GM21825 (cell line): ENCODE results near the gene RPS6KA3.
"Not testable (repeated sequence)": the region's sequence is repeated elsewhere in the genome, so short reads cannot be mapped to it uniquely, and the experiment has no call there.

Source experiments
- ATAC-seq: cut with Tn5 transposase; IDR thresholded peaks from one replicate; pipeline ENCODE4 v1.9.1; 2021; ENCODE audit warnings: mild to moderate bottlenecking, moderate library complexity; ENCODE audit not compliant: unreplicated experiment

The RPS6KA3 gene

DNA sequence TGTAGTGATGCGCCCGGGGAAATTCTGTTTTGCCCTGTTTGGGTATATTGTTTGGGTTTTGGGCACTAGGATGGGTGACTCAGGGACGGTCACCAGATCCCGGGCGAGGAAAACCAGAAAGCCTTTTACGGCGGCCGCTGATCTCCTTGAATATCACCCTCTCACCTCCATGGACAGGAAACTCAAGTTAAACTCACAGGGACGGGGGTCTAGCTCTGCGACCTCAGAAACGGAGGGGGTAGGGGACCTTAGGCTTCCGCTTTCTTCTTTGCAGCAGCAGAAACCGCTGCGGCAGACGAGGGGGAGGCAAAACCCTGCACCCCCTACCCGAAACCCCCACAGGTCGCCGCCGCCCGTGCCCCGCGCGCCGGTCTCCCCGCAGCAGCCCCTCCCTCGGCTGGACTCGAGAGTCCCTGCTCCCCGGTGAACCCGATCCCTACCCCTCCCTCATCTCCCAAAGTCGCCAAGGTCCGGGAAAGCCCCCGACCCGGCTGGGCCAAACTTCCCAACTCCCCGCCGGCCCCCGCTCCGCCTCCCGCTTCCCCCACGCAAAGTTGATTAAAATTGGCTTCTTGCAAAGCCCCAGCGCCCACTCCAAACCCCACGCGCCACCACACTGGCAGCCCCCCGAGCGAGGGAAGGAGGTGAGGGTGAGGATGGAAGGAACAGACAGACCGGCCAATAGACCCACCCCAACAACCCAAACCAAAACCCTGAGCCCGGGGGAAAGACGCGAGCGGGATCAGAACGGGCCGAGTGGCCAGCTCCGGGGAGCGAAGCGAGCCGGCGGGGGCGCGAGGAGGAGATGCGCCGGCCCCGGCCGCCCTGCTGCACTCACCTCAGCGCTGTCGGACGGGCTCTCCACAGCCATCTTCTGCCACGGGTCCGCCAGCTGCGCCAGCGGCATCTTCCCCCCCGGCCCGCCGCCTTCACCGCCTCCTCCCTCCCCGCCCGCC is 705 bp downstream of the RPS6KA3 start:
- peak; percentile 10 for ATAC-seq

GRCh38 chrX:20265221-20265725 is 1.4 kb downstream of the RPS6KA3 start:
- peak; percentile 32 for ATAC-seq

GRCh38 chrX:20263474-20263873 is 3.2 kb downstream of the RPS6KA3 start:
- no peak for ATAC-seq

GRCh38 chrX:20260885-20261284 is 5.8 kb downstream of the RPS6KA3 start:
- no peak for ATAC-seq

DNA sequence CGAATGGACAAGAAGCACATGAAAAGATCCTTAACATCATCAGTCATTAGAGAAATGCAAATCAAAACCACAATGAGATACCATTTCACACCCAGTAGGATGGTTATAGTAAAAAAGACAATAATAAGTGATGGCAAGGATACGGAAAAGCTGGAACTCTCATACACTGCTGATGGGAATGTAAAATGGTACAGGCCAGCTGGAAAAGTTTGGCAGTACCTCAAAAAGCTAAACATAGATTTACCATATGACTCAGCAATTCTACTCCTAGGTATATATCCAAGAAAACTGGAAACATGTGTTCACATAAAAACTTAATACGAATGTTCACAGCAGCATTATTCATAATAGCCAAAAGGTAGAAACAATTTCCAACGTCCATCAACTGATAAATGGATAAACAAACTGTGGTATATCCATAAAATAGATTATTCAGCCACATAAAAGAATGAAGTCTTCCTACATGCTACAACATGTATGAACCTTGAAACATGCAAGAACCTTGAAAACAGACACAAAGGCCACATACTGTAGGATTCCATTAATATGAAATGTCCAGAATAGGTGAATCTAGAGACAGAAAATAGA is 11.9 kb downstream of the RPS6KA3 start:
- no peak for ATAC-seq

DNA sequence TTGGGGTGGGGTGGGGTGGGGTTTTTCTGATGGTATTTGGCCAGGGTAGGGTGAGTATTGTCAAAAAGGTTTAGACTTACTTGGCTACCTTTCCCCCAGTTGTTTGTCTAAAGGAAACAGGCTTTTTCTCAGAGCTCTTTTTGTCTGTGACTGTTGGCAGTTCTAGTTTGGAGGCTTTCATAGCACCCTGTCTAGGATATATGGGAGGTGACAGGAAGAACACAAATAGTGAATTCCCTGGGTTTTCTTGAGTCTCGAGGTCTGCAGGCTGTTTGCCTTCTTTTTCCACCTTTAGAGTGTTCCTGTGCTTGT is 13.5 kb downstream of the RPS6KA3 start:
- no peak for ATAC-seq

GRCh38 chrX:20252381-20253231 is 14.1 kb downstream of the RPS6KA3 start:
- peak; percentile 73 for ATAC-seq

GRCh38 chrX:20251691-20252090 is 15.0 kb downstream of the RPS6KA3 start:
- no peak for ATAC-seq

- not testable (repeated sequence) for ATAC-seq
These were observed 16.6 kb downstream of the RPS6KA3 start for GRCh38 chrX:20250146-20250545.

DNA sequence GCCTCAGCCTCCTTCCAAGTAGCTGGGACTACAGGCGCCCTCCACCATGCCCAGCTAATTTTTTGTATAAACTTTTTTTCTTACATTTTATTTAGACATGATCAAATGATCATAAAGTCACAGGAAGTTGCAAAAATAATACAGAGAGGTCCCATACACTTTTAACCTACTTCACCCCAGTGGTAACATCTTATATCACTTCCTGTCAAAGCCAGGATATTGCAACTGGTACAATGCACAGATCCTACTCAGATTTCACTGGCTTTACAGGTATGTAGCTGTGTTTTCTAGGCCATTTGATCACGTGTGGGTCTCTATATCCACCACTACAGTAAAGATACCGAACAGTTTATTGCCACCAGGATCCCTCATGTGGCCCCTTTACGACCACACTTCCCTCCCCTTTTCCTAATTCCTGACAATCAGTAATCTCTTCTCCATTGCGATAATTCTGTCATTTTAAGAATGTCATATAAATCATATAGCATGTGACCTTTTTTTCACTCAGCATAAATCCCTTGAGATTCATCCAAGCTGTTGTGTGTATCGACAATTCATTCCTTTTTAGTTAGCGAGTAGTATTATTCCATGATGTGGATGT is 18.0 kb downstream of the RPS6KA3 start:
- no peak for ATAC-seq

DNA sequence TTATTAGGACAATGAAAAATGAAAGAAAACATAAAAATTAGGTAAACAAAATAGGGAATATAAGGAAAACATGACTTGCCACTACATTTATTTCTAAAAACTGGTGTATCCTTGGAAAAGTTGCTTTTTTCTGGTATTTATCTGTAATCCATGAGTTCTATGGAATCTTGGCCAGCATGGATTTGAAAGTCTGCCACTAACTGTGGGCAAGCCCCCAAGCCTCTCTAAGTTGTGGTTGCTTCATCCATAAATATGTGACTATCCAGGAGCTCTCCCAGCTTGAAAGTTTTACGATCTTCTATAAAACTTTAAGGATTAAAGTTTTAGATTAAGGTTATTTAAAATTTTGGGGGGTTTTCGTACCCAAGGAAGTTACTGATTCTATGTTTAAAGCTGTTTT is 21.8 kb downstream of the RPS6KA3 start:
- no peak for ATAC-seq

GRCh38 chrX:20240201-20240600 is 26.5 kb downstream of the RPS6KA3 start:
- ATAC-seq: no peak

- no peak for ATAC-seq
These were observed 28.8 kb downstream of the RPS6KA3 start for GRCh38 chrX:20237864-20238263.

- no peak for ATAC-seq
These were observed 31.0 kb downstream of the RPS6KA3 start for GRCh38 chrX:20235755-20236154.

DNA sequence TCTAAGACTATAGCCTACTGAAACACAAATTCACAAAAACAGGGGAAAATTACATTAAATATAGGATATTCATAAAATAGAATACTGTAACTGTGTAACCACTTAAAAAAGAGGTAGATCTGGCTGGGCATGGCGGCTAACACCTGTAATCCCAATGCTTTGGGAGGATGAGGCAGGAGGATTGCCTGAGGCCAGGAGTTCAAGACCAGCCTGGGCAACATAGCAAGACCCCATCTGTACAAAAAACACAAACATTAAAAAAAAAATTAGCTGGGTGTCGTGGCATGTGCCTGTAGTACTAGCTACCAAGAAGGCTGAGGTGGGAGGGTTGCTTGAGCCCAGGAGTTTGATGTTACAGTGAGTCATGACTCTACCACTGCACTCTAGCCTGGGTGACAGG is 33.4 kb downstream of the RPS6KA3 start:
- no peak for ATAC-seq

DNA sequence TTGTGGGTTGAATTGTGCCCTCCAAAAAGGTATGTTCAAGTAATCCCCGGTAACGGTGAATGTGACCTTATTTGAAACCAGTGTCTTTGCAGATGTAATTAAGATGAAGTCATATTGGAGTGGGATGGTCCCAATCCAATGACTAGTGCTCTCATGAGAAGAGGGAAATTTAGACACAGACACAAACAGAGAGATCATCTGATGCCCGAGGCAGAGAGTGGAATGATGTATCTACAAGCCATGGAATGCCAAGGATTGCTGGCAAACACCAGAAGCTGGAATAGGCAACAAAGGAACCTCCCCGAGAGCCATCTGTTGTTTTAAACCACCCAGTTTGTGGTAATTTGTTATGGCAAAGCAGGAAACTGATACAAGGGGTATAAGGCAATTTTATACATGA is 35.1 kb downstream of the RPS6KA3 start:
- no peak for ATAC-seq

- ATAC-seq: peak; percentile 50
These were observed 36.3 kb downstream of the RPS6KA3 start for GRCh38 chrX:20230406-20230805.

- no peak for ATAC-seq
These were observed 37.6 kb downstream of the RPS6KA3 start for GRCh38 chrX:20229155-20229554.

DNA sequence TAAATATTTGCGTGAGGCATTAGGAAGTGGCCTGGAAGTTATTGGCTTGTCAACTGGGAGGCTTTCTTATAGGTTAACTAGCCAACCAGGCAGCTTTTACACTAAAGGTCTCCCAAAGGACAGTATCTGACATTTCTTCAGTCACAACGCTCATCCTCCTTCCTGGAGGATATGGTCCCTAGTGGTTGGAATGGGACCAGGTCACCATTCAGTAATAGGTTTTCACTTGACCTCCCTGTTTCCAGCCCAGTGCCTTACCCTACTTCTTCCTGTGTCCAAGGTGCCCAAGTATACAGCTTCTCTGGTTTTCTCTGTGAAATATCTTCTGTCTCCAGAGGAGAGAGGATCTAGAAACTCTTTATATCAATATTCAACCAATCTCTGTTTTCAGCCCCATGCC is 38.5 kb downstream of the RPS6KA3 start:
- ATAC-seq: no peak

DNA sequence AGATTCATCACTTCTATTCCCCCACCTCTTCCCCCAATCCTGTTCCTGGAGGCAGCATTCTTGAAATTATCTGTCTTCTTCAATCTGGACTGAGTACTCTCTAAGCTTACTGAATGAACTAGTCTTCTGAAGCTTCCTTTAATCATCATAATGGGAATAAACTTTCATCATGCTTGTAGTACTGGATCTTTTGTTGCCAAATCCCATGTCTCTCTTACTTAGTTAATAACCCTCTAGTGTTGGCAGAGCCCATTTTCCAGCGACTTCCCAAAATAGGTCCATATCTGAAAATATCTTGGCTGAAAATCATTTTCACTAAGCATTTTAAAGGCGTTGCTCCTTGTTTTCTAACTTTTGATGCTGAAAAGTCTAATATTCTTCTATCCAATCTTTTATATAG is 39.6 kb downstream of the RPS6KA3 start:
- no peak for ATAC-seq

DNA sequence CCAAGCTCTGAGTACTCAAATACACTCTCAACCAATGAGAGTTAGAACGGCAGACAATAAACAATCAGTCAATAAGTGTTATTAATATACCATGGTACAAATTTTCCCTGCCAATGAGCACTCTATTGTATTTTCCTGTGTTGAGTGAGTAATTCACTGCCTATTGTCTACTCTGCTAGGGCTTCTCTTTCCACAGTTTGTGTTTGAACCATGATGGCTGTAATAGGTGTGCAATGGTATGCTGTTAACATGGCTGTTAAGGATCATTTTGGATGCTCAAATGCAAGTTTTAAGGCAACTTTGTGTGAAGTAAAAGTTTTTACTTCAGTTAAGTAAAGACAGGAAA is 41.2 kb downstream of the RPS6KA3 start:
- no peak for ATAC-seq
